Measurements from ENCODE around the gene UBR3.

- peak; percentile 41 for TF ChIP-seq CTCF (IDR thresholded peaks at IDR 0.05)
- TF ChIP-seq FOXJ3 (CRISPR knock-in tag; IDR thresholded peaks at IDR 0.05; ENCODE audit: borderline replicate concordance) = no peak
- TF ChIP-seq ZNF317 (CRISPR knock-in tag; IDR thresholded peaks at IDR 0.05; ENCODE audit: borderline replicate concordance, low read depth) = no peak
- no peak for TF ChIP-seq IRF2 (CRISPR knock-in tag; IDR thresholded peaks at IDR 0.05; ENCODE audit: borderline replicate concordance, low read depth)
- TF ChIP-seq KAT7 (CRISPR knock-in tag; IDR thresholded peaks at IDR 0.05; ENCODE audit: borderline replicate concordance) = no peak
- no peak for TF ChIP-seq ZNF416 (CRISPR knock-in tag; IDR thresholded peaks at IDR 0.05)
- no peak for TF ChIP-seq JAZF1 (CRISPR knock-in tag; IDR thresholded peaks at IDR 0.05)
- TF ChIP-seq NFYB (CRISPR knock-in tag; conservative IDR thresholded peaks at IDR 0.05; ENCODE audit: low read depth) = no peak
Measured at GRCh38 chr2:169933124-169933711, 106.0 kb downstream of the UBR3 start.

All from WTC11 (cell line).